ENCODE results near the gene ATAT1.
A peak's percentile ranks its signal among the peaks of the same experiment; 100 is the strongest.

The ATAT1 gene

DNA sequence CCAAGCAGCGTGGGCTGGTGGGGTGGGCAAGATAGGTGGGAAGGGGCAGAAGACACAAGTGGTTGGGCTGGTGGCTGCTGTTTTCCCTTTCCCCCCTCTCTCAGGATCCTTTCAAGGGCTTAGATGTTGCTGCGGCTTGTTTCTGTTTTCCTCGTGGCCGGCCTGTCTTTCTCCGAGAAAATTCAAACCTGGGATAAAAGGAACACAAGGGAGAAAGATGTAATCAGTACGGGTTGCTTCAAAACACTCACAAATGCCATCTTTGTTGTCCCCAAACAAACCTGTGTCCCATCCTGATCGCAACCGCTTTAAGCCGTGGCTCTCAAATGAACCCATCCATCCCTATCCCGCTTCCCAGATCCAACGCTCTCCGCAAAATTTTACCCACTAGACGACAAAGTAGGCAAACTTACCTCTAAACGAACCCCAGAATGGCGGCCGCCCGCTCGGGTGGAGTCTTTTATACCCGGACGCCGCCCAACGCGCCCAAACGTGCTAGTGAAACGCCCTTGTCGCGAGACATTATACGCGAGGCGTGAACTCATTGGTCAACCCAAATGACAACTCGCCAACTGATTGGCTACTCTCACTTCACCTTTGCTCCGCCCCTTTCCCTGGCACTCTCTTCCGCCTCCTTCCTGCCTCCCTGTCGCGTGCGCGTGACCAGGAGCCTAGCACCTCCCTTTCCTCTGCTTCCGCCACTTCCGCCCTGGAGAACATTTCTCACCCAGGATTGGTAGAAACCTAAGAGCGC is 9.7 kb upstream of the ATAT1 start, which contains the start of gene PPP1R10 (continued):
- peak; percentile 85 for TF ChIP-seq CREB5 (CRISPR knock-in tag; IDR thresholded peaks at IDR 0.05; ENCODE audit: low read depth)
- TF ChIP-seq ZFP3 (CRISPR knock-in tag; IDR thresholded peaks at IDR 0.05): no peak; the same call in 1 of the 2 replicates
- TF ChIP-seq OSR1 (CRISPR knock-in tag; IDR thresholded peaks at IDR 0.05): no peak
- TF ChIP-seq CSDC2 (CRISPR knock-in tag; IDR thresholded peaks at IDR 0.05): 0 out of 2 replicates have a peak, but pooled peaks have one; percentile 88
- TF ChIP-seq POU6F1 (CRISPR knock-in tag; IDR thresholded peaks at IDR 0.05; ENCODE audit: borderline replicate concordance, low read depth): no peak
- no peak for TF ChIP-seq TSHZ2 (CRISPR knock-in tag; IDR thresholded peaks at IDR 0.05)
- peak; percentile 97 for TF ChIP-seq ESRRG (CRISPR knock-in tag; IDR thresholded peaks at IDR 0.05)
- TF ChIP-seq PPARA (CRISPR knock-in tag; IDR thresholded peaks at IDR 0.05; ENCODE audit: borderline replicate concordance): 0 out of 2 replicates have a peak, but pooled peaks have one; percentile 50

GRCh38 chr6:30617565-30618269 is 9.0 kb upstream of the ATAT1 start, which contains the start of gene MRPS18B:
Gene MRPS18B (plus strand): TSS chr6:30617840. CDS start chr6:30617866, 26 bp downstream.
- no peak for TF ChIP-seq TSHZ2 (CRISPR knock-in tag; IDR thresholded peaks at IDR 0.05)
- TF ChIP-seq SNAI2 (CRISPR knock-in tag; IDR thresholded peaks at IDR 0.05): no peak
- TF ChIP-seq ZNF8 (CRISPR knock-in tag; IDR thresholded peaks at IDR 0.05): 0 out of 2 replicates have a peak, but pooled peaks have one; percentile 36
- TF ChIP-seq GLIS3 (CRISPR knock-in tag; IDR thresholded peaks at IDR 0.05): no peak
- TF ChIP-seq ZFP3 (CRISPR knock-in tag; IDR thresholded peaks at IDR 0.05): no peak
- ATAC-seq: peak; percentile 76

DNA sequence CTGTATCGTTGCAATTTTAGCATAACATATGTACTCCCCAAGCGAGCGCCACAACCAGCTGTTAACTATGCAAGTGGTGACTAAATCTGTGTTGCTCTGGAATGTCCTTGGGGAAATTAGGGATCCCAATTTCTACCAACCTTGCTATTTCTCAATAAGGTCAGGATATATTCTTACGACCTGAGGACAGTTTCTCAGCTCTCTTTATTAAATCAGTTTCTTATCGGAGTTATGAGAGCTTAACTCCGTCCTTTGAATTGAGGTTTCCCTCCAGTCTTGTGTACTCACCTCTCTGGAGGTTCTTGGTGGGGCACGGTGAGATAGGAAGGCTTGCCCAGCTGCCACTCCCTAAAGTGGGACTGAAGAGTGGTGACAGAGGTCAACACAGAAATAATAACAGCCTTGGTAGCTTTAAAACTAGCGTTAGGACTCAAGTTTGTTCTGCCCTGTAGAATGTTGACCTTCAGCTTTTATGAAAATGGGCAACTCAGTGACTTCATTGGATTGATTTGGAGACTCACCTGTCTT is 8.3 kb upstream of the ATAT1 start:
- ATAC-seq: no peak
- TF ChIP-seq PATZ1 (CRISPR knock-in tag; IDR thresholded peaks at IDR 0.05; ENCODE audit: borderline replicate concordance) (no peak), ZFP30 (CRISPR knock-in tag; IDR thresholded peaks at IDR 0.05) (no peak), OSR1 (CRISPR knock-in tag; IDR thresholded peaks at IDR 0.05) (no peak), ZNF565 (CRISPR knock-in tag; conservative IDR thresholded peaks at IDR 0.05; ENCODE audit: low read depth) (no peak), CSRNP3 (CRISPR knock-in tag; IDR thresholded peaks at IDR 0.05) (no peak), TCF4 (CRISPR knock-in tag; IDR thresholded peaks at IDR 0.05; ENCODE audit: borderline replicate concordance) (no peak), PPARA (CRISPR knock-in tag; IDR thresholded peaks at IDR 0.05; ENCODE audit: borderline replicate concordance) (no peak), ZNF8 (CRISPR knock-in tag; IDR thresholded peaks at IDR 0.05) (no peak), POU6F1 (CRISPR knock-in tag; IDR thresholded peaks at IDR 0.05; ENCODE audit: borderline replicate concordance, low read depth) (no peak), ZFP3 (CRISPR knock-in tag; IDR thresholded peaks at IDR 0.05) (no peak), CSDC2 (CRISPR knock-in tag; IDR thresholded peaks at IDR 0.05) (no peak), SNAI2 (CRISPR knock-in tag; IDR thresholded peaks at IDR 0.05) (no peak), CREB5 (CRISPR knock-in tag; IDR thresholded peaks at IDR 0.05; ENCODE audit: low read depth) (no peak), ZNF70 (CRISPR knock-in tag; IDR thresholded peaks at IDR 0.05) (no peak), RARB (CRISPR knock-in tag; IDR thresholded peaks at IDR 0.05) (no peak), ESRRG (CRISPR knock-in tag; IDR thresholded peaks at IDR 0.05) (no peak)
